WERI-Rb-1 (cell line): ENCODE measurements around the gene CIAO2B.
"Not testable (repeated sequence)": the region's sequence is repeated elsewhere in the genome, so short reads cannot be mapped to it uniquely, and the experiment has no call there.

ENCODE experiments used
- DNase-seq: peaks from one replicate; pipeline ENCODE4 v3.0.0-alpha.2; 2020
- H3K27ac ChIP-seq: fragments of 250-450 bp; sonication (Bioruptor Pico); 2 replicates; pipeline ENCODE4 v1.5.1; 2020; ENCODE audit warnings: mild to moderate bottlenecking, moderate library complexity
- H3K27me3 ChIP-seq: fragments of 250-450 bp; sonication (Bioruptor Pico); 2 replicates; pipeline ENCODE4 v1.5.1; 2021; ENCODE audit warnings: mild to moderate bottlenecking, low read depth, moderate library complexity; ENCODE audit not compliant: insufficient read depth, severe bottlenecking
- H3K36me3 ChIP-seq: fragments of 250-450 bp; sonication (Bioruptor Pico); 2 replicates; pipeline ENCODE4 v1.5.1; 2020; ENCODE audit warnings: mild to moderate bottlenecking, moderate library complexity
- H3K4me3 ChIP-seq: 2 replicates; pipeline ENCODE4 v1.5.1; 2011; ENCODE audit warnings: low read depth, mild to moderate bottlenecking, control low read depth, low read length
- H3K9me3 ChIP-seq: fragments of 250-450 bp; sonication (Bioruptor Pico); 2 replicates; pipeline ENCODE4 v1.5.1; 2021; ENCODE audit warnings: mild to moderate bottlenecking, moderate library complexity; ENCODE audit not compliant: severe bottlenecking
- CTCF ChIP-seq: IDR thresholded peaks from 2 replicates; pipeline ENCODE4 v1.5.1; 2011; ENCODE audit warnings: low read depth, mild to moderate bottlenecking, control low read depth, inconsistent platforms, low read length

Gene CIAO2B

GRCh38 chr16:66975302-66975893 lies 41.2 kb upstream of the CIAO2B start:
- Histone ChIP-seq H3K27me3 (no peaks in the 10 kb centered on the region), H3K4me3 (no peak overlapping the region), H3K9me3 (no peaks in the 10 kb centered on the region), H3K27ac (no peak overlapping the region), H3K36me3 (no peaks in the 10 kb centered on the region)
- TF ChIP-seq CTCF = no peak
- DNase-seq = no peak

- not testable (repeated sequence) for H3K27me3 ChIP-seq, H3K9me3 ChIP-seq, H3K36me3 ChIP-seq, H3K4me3 ChIP-seq, H3K27ac ChIP-seq
- DNase-seq = peak; percentile 22
These were observed 40.7 kb upstream of the CIAO2B start for GRCh38 chr16:66974932-66975246.

- DNase-seq, H3K4me3 ChIP-seq, H3K27ac ChIP-seq, H3K9me3 ChIP-seq, H3K27me3 ChIP-seq, H3K36me3 ChIP-seq: not testable (repeated sequence)
These were observed 40.1 kb upstream of the CIAO2B start for GRCh38 chr16:66974156-66974931.

GRCh38 chr16:66973716-66974115 lies 39.5 kb upstream of the CIAO2B start:
- TF ChIP-seq CTCF = no peak
- Histone ChIP-seq H3K36me3 (no peaks in the 10 kb centered on the region), H3K9me3 (no peaks in the 10 kb centered on the region), H3K27me3 (no peaks in the 10 kb centered on the region), H3K27ac (no peak overlapping the region), H3K4me3 (no peak overlapping the region)
- no peak for DNase-seq

GRCh38 chr16:66972983-66973382 lies 38.8 kb upstream of the CIAO2B start:
- no peak for DNase-seq
- Histone ChIP-seq H3K27ac (no peak overlapping the region), H3K36me3 (no peaks in the 10 kb centered on the region), H3K4me3 (no peak overlapping the region), H3K9me3 (no peaks in the 10 kb centered on the region), H3K27me3 (no peaks in the 10 kb centered on the region)
- no peak for TF ChIP-seq CTCF

- Histone ChIP-seq H3K27me3 (no peaks in the 10 kb centered on the region), H3K4me3 (no peak overlapping the region), H3K9me3 (no peaks in the 10 kb centered on the region), H3K36me3 (no peaks in the 10 kb centered on the region), H3K27ac (no peak overlapping the region)
- no peak for TF ChIP-seq CTCF
- DNase-seq = no peak
These were observed 36.8 kb upstream of the CIAO2B start for GRCh38 chr16:66970775-66971720.
